CD4-positive, alpha-beta T cell treated with Interleukin-1 beta for 1 hour (primary cell): ENCODE data around the gene SRSF4.
"Not testable (repeated sequence)": the region's sequence is repeated elsewhere in the genome, so short reads cannot be mapped to it uniquely, and the experiment has no call there.

Experiments used
- DNase-seq, 2 donors: peaks; one replicate each; pipeline ENCODE4 v3.0.0-alpha.2; 2020 to 2022

The SRSF4 gene

DNA sequence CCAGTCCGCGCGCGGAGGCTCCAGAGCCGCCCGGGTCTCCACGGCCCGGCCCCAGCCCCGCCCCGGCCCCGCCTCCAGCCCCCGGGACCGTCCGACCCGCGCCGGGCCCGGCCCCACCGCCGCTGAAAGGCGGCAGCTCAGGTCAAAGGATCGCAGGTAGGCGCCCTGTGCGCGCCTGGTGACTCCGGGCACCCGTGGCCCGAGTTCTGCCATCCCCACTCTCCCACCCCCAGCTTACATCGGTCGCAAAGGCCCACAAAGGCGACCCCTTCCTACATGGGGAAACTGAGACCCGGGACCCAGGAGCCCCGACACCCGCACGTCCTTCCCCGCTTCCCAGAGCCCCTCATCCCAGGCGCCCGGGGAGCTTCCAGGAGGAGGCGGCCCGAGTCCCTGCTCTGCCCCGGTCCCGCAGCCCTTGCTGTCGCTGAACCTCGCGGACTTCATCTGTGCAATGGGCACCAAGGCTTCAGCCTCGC lies 57.8 kb downstream of the SRSF4 start, which contains the start of gene TMEM200B:
TSS of gene TMEM200B (minus strand) at position 17 of the 479 bp plus-strand sequence. CDS start 2,075 bp downstream, outside the sequence.
- DNase-seq = peak in 1 of 2 donors; percentile 6

DNA sequence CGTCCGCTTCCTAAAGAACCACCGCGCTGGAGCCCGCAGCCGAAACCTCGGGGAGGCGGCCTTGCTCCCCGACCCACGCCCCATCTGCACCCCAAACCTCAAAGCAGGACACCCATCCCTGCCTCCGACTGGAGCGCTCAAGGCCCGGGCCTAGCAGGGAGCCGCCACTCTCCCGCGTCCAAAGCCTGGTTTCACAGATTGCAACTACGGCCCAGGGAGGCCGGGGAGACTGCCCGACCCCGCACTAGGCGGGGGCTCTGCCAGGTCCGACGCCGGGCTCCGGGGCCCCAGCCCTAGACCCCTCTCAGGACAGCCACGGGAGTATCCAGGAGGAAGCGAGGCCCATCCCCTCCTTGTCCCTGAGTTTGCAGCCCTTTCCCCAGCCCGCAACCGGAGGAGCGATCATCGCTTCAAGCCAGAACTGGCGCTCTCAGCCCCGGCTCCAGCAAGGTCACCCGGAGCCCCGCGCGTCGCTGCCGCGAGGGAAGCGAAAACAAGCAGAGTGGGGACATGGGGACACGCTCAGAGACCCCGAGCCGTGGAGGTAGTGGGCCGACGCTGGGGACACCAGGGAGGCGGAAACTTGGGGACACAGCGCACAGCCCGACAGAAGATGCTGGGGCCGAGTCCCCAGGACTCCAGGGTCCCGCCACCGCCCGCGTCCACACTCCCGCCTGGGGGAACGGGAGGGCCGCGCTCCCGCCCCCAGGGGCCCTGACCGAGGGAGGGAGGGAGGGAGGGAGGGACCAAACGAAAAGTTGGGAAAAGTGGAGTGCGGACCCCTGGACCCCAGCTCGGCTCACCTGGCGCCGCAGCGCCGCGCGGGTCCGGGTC lies 58.4 kb downstream of the SRSF4 start:
- DNase-seq = no peak

DNA sequence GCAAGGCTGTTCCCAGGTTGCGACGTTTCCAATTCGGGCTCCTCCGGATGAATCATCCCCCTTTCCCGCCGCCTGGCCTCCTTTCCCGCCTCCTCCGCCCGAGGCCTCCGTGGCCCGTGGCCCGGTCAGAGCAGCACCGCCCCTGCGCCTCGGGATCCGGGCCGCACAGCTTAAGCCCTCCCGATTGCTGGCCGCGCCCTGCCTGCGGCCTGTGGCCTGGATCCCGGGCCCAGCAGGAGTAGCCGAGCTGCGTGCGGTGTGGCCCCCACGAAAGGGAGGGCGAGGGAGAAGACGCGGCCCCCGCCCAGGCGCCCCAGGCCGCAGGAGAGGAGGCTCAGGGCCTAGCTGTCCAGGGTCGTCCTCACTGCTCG lies 59.0 kb downstream of the SRSF4 start:
- DNase-seq = no peak

DNA sequence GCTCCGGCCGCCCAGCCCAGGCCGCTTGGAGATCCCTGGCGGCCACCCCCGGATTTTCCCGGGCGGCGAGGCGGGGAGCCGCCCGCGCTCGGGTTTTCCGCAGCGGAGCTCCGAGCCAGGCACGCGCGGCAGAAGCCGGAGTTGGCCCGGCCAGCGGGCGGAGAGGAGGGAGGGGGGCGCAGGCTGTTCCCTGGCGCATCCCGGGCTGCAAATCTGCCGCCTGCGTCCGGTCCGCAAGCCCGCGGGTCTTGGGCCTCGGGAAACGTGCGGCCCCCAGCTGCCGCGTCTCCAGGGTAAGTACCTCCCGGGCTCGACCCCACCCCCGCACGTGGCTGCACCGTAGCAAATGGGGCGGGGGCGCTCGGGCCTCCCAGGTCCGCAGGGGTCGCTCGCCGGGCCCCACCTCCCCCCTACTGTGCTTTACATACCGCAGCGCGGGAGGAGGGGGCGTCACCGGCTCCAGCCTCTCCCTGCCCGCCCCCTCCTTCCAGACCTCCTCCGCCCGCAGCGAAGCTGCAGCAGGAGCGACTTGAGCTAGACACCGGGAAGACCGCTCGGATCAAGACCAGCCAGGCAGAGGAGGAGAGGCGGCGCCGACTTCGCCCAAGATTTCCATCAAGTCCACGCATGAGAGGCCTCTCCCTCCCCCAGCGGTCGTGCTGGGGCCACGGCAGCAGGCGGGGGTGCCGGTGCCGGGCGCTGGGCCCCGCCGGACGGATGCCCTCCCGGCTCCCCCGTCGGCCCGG lies 59.6 kb downstream of the SRSF4 start:
- DNase-seq = no peak

DNA sequence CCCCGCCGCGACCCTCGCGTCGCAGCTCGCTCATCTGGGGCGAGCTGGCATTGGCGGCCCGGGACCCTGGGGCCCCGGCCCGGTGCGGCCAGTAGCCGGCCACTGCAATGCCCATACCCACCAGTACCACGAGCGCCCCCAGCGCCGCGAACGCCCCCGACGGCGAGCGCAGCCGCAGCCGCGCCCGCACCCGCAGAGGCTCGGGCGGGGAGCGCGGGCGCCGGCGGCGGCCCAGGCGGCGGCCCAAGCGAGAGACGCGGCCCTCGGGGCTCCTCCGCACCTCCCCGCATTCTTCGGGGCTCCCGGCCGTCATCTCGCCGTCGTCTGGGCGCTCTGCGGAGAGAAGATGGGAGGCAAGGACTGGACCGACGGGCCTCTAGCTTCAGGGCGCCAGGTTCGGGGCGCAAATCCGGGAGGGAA lies 60.2 kb downstream of the SRSF4 start:
- DNase-seq = peak in 1 of 2 donors; percentile 11

DNA sequence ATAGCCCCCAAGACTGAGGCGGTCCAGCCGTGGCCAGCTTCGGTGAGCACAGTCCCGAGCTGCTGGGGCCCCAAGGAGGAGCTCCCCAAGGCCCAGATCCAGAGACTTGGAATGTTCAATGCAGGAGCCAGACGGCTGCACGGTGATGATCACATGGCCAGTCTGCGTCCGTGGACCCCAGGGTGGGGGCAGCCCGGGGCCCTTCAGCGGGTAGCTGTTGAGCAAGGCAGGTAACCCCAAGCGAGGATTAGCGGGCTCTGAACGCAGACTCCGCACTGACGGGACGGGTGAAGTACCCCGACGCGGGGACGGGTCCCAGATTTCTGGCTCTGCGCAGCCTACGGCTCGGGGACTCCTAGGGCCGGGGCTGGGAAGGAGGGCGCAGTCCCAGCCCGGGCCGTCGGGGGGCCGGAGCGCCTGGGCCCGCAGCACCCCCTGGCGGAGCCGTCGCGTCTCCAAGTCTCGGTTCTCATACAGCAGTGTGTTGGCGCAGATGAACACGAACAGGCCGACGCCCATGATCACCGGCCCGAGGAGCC lies 60.7 kb downstream of the SRSF4 start:
- peak; percentile 63 to 64 for DNase-seq

DNA sequence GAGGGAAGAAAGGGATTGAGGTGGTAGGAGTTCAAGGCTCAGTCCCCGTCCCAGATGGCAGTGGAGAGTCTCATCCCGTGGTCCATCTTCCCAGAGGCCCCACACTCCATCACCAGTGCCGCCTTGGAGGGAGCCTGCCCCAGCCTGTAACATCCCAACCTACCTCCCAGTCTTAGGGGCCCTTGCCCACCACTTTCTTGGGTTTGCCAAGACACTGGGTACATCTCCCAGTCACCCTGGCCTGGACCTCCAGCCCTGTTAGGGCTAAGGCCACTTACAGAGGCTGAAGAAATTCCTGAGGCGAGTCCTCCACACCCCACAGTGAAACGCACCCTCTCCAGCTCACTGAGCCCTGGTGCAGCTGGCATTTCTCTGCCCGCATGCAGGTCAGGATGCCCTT lies 61.3 kb downstream of the SRSF4 start:
- DNase-seq = no peak

DNA sequence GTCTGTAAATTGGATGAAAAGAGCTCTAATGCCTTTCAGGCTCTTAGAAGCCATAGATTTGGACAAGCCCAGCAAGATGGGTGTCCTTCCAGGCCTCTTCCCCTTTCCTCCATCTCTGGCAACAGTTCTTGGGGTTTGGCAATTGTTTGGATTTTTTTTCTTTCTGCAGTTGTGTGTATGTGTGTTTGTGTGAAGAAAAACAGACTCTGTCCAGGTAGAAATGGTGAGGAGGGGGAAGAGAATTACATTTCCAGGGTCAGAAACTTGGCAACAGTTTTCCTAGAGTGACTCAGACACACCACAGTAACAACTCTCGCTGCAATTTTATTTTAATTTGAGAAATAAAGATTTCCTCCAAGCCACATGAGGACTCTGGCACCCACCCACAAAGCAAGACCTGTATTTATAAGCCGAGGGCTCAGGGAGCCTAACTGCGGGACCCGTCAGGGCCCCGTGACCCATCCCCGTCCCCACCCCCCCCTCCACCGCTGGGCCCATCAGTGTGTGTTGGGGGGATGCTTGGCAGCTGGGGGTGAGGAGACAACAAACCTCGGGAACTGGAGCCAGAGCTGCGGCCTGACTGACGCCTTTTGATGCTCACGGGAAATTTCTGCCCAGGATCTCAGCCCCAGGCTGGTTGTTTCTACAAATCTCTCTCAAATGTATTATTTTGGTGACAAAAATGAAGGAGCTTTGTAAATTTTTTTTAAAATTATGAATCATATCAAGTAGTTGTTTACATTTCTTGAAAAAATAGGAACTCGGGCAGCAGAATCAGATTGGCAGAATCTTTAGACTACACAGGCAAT lies 62.4 kb downstream of the SRSF4 start:
- no peak for DNase-seq

DNA sequence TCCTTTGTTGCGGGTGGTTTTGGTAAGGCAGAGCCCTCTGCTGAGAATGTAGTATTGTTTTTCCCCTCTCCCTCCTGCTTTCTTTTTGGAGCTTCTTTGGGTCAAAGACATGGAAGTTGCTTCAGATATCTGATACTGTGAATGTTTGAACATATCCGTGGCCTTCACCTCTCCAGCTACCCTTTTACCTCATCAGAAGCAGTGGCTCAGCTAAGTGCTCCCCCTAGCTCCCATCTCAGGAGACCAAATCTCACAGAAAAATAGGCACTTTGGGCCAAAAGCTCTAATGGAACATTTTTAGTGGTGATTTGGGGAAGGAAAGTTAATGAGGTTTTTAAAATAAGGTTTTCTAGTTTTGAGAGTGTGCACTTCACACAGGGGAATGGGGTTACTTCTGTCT lies 64.3 kb downstream of the SRSF4 start:
- DNase-seq = no peak

DNA sequence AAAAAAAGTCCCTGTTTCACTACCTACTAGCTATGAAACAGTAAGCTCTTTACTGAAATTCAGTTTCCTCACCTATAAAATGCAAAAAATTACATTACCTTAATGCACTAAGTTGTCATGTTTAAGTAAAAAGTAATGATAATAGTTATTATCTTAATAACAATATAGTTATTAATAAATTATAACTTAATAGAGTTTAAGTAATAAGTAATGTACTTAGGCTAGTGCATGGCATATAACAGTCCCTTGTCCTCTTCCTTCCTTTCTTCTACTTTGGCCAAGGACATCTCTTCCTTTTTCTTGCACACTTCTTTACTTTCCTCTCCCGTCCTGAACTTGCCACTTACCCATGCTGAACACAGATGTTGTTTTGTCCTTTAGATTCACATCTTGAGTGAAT lies 67.0 kb downstream of the SRSF4 start:
- DNase-seq = no peak

DNA sequence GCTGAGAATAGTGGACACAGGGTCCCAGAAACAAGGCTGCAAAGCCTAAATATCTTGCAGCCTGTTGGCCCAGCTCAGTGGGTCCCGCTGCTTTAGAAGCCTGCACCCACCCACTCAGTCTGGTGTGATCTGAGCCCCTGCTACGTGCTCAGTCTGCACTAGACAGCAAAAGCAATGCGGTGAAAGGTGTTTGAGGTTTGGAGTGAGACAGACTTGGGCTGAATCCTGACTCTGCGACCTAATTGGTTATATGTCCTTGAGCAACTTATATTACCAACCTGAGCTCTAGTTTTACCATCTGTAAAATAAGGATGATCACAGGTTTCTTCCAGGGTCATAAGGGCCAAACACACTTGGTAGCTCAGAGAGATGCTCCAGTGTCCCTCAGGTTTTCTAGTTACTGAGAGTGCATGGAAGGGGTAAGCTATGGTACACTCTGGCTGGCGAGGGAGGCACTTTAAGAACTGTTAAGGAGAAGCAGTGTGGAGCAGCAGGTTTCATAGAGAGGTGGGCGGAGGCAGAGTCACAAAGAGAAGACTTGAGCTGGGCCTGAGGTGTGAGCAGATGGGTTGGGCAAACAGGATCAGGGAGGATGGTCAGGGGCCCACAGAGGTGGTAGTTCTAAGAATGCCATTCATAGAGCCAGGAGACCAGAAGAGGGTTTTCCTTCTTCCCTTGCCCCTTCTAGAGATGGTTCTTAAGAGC lies 68.1 kb downstream of the SRSF4 start:
- no peak for DNase-seq

DNA sequence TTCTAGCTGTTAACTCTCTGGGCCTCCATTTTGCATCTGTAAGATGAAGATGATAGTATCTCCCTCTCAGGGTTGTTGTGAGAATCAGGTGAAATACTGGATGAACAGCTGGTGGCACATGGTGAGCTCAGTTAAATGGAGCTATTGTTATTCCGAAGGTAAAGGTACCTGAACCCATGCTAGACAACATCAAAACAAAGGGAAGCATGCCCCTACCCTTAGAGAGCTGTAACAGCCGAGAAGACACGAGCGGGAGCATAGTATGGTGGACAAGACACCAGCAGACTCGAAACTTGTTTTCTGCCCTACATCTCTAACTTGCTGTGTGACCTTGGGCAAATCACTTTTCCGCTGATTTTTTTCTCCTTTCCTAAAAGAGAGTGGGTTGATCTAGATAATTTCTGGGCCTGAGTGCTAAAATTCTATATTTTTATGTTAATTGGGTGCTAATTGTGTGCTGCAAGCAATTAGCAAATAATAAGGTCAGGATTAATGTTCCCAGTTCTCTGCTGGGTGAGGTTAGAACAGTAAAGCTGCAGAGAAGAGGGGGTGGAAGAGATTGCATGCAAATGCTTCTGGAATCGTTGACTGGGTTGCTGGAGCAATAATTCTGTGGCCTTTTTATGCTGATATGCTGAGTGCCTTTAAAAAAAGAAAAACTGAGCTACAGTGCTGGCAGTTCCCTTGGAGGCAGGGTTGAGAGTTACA lies 68.8 kb downstream of the SRSF4 start:
- no peak for DNase-seq

DNA sequence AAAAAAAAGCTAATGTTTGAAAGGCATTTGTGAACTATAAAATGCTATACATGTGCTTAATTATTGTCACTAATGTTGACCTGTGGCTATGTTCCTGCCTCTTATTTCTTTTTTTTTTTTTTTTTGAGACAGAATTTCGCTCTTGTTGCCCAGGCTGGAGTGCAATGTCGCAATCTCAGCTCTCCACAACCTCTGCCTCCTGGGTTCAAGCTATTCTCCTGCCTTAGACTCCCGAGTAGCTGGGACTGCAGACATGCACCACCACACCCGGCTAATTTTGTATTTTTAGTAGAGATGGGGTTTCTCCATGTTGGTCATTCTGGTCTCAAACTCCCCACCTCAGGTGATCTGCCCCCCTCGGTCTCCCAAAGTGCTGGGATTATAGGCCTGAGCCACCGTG lies 73.7 kb downstream of the SRSF4 start:
- DNase-seq = not testable (repeated sequence)

DNA sequence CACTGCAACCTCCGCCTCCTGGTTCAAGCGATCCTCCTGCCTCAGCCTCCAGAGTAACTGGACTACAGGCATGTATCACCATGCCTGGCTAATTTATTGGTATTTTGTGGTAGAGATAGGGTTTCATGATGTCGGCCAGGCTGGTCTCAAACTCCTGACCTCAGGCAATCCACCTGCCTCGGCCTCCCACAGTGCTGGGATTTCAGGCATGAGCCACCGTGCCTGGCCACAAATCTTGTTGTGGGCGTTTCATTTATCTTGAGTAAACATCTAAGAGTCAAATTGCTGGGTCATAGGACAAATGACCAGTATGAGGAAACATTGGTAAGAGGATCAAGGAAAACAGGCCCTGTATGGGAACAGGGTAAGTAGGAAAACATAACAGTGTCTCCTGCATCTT lies 75.9 kb downstream of the SRSF4 start:
- no peak for DNase-seq

DNA sequence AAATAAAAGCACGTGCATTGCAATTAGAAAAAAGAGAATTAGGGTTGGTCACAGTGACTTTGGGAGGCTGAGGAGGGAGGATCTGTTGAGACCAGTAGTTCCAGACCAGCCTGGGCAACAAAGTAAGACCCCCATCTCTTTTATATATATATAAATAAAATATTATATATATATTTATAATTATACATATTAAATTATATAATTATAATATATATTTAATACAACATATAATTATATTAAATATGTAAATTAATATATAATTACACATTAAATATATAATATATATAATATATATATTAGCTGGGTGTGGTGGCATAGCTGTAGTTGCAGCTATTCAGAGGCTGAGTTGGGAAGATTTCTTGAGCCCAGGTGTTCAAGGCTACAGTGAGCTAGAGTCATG lies 81.2 kb downstream of the SRSF4 start:
- no peak for DNase-seq

DNA sequence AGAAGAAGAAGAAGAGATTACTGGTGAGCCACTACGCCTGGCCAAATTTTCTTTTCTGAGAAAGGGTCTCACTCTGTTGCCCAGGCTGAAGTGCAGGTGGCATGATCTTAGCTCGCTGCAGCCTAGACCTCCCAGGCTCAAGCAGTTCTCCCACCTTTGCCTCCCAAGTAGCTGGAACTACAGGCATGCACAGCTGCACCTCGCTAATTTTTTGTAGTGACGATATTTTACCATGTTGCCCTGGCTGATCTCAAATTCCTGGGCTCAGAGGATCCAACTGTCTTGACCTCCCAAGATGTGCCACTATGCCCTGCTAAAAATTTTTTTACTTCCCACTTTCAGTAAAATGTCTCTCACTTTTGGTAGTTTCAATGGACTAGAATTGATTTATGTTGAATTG lies 82.4 kb downstream of the SRSF4 start:
- no peak for DNase-seq
